T follicular helper cell (primary cell): Measurements from ENCODE around the gene IPO5.

Source experiments
- DNase-seq: peaks from one replicate; pipeline ENCODE4 v3.0.0-alpha.2; 2020; ENCODE audit warnings: low read depth
- total RNA-seq, 2 experiments: gene quantifications; one replicate each; lab custom pipeline; 2026; lab: John Stamatoyannopoulos, UW

The IPO5 gene
- total RNA-seq = 183 to 414 reads per million in 2 experiments

DNA sequence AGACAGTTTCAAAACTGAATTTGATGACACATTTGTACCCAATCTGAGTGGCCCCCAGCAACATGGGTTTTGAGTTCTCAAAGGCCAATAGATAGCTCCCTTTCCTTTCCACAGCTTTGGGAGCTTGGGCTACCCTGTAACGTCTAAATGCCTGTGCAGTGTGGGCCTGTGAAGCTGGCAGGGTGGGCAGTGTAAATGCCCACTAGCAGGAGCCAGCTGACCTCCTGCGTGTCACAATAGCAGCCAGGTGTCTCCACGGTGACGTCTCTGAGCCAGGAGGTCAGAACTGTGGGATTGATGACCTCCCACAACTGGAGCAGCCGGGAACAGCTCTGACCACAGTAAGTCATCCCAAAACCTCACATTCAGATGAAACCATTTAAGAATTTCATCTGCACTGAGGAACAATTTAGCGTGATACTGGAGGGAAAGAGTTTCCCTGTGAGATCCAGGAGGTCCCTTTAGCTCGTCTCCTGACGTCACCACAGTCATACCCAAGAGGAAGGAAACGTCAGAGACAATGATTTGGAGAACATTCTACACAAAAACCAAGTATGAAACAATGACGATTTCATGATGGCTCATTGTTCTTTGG is at the start of gene IPO5:
Gene IPO5 (plus strand): TSS at position 300 of the 595 bp plus-strand sequence. CDS start 23,022 bp downstream, outside the sequence.
- no peak for DNase-seq

- no peak for DNase-seq
Observed at GRCh38 chr13:97904059-97904458, 49.4 kb upstream of the IPO5 start.

DNA sequence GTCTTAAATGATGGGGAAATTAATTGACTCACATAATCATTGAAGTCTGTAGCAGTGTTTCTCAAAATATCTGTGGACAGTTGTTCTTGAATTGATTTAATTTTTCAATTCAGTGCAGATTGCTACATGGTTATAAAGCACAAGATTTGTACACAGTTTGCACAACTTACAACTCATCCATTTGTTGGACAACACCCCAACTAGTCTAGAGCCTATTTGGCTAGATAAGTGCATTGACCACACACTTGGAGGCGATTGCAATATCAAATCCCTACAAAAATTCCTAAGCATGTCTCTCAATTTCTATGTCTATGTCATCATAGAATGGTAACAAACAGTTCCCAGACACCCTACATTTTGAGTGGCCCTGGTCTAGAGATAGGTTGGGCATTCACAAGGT is 48.0 kb upstream of the IPO5 start:
- no peak for DNase-seq

DNA sequence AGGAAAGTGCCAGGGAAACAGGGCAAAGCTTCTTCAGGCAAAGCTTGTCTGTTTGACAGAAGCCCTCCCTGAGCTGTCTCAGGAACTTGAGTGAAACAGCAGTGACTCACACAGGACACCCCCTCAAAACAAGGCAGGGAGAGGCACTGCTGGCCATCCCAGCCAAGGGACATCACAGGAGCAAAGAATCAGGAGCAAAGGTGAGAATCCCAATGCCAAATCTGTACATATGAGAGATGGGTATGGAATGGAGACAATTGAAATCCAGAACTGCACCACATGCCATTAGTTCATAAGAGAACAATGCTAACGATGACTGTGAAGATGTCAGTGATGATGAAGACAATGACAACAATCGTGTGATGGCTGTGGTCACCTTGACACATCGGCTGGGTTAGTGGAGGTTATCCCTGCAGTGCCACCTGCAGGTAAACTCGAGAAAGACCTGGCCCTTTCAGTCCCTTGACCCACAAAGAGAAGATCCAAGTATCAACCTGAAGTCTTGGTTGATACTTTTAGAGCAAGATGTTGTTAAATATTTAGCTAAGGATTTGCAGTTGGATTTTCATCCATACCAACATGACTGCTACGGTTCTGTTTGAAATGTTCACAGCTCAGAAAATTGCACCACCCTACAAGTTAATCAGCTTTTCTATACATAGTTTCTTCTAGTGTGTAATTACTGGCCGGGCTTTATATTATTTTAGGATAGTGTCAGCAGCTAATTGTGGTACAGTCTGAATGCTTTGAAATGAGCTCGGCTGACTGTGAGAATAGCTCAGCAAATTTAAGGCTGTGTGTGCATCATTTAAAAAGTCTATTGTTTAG is 42.0 kb upstream of the IPO5 start:
- DNase-seq = no peak

- DNase-seq = no peak
Observed at GRCh38 chr13:97912139-97912535, 41.3 kb upstream of the IPO5 start.

DNA sequence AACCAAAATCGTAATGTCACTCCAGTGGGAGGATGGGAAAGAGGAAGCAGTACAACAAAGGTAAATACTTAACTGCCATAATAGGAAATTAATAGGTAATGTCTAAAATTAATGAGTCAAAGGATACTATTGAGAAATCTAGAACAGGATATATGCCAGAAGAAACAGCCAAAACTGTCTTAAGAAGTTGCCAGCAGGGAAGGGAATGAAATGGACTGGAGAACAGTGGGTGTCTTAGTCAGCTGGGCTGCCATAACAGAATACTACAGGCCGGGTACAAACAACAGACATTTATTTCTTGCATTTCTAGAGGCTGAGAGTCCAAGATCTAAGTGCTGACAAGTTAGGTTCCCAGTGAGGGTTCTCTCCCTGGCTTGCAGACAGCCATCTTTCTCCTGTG is 40.3 kb upstream of the IPO5 start:
- DNase-seq = no peak

GRCh38 chr13:97914540-97914939 is 38.9 kb upstream of the IPO5 start:
- DNase-seq = no peak

DNA sequence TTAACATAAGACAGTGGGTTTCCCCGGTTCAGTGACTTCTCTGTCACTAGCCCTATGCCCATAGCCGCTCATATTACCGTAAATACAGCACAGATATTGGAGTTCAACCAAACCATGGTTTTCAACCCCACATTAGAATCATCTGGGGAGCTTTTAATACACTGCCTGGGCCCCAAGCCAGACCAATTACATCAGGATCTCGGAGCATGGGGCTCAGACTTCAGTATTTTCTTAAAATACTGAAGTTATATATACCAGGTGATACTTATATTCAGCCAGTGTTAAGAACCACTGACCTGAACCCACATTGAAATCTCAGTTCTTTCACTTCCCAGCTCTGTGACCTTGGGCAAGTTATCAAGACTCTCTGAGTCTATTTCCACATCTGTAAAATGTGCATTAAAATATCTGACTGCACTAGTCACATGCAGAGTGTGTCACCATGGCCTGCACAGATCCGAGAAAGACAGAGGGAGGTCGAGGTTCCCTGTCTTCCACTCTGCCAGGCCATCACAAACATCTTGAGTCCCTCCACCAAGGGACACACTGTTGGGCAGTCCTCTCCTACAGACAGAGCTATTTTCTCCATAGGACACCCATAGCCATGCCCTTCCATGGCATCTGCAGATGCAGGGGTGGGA is 32.2 kb upstream of the IPO5 start:
- DNase-seq = no peak

DNA sequence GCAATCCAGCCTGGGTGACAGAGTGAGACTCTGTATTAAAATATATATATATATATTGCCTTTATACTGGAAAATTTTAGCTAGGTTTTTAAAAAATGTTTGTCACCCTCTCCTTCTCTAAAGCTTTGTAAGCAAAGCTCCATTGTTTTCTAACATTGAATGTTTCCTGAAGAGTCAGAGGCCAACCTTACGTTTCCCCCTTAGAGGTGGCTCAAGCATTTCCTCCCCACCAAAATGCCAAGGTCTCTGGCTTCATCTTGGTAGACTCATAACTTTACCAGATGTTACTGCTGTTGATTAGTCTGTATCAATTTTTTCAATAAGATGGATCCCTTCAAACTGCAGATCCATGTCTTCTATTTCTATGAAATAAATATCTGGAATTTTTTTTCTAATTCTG is 25.2 kb upstream of the IPO5 start:
- no peak for DNase-seq

- DNase-seq = no peak
Observed at GRCh38 chr13:97932036-97932435, 21.4 kb upstream of the IPO5 start.

- DNase-seq = no peak
Observed at GRCh38 chr13:97932647-97933046, 20.8 kb upstream of the IPO5 start.

DNA sequence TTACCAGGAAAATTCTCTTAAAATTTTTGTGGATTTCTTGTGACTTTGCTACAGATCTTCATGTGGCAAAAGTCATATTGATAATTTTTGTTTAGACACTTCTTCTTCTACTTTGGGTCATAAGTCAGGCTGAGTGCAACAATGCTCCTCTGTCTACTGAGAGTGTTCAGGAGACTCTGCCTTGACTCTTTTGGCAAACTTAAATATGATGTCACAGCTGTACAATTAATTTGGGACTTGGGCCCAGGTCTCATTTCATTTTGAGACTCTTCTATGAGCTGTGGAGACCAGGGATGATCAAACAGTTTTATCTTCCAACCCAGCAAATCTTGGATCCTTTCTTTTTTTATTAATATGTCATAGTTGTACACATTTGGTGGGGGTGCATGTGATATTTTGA is 19.7 kb upstream of the IPO5 start:
- no peak for DNase-seq

GRCh38 chr13:97934590-97934989 is 18.9 kb upstream of the IPO5 start:
- no peak for DNase-seq

DNA sequence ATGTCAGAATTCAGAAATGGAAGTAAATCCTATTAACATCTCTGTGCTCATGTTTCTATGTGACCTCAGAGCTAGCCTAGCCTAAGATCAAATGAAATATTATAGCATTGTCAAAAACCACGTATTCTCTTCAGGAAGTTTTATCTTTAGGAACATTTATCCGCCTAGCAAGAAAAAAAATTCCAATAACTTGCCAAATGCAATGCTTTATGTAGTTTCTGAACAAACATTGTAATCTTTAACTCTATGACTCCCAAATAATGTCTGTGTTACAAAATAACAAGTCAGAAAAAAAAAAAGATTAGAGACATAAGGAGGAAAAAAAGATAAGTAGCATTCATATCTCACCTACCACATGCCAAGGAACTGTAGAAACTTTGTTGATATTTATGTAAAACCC is 18.4 kb upstream of the IPO5 start:
- no peak for DNase-seq

DNA sequence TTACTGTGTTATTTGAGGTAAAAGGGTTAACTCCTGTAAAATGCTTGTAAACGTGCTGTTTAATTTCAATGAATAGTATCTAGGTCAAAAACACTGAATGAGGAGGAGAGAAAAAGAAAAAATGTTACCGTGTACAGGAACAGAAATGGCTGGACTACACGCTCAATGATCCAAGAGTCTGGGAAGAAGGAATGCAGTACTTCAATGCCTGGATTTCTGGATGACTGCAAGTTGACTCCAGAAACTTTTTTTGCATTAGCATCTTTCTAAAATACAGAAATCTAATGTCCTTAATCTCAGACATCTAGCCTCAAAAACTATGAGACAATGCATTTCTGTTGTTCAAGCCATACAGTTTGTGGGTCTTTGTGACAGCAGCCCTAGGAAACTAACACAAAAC is 17.4 kb upstream of the IPO5 start:
- no peak for DNase-seq

- no peak for DNase-seq
Observed at GRCh38 chr13:97938706-97939475, 14.6 kb upstream of the IPO5 start.

GRCh38 chr13:97944396-97945029 is 9.0 kb upstream of the IPO5 start:
- no peak for DNase-seq

DNA sequence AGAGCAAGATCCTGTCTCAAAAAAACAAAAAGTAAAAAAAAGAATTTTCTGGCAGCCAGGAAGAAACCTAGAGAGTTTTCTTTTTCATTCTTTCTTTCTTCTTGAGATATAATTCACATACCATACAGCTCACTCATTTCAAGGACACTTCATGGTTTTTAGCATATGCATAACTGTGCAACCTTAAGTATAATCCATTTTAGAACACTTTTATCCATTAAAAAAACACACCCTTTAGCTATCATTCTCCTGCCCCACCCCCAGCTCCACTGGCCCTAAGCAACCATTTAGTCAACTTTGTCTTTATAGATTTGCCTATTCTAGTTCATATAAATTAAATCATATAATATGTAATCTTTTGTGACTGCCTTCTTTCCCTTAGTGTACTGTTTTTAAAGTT is 8.1 kb upstream of the IPO5 start:
- DNase-seq = no peak

DNA sequence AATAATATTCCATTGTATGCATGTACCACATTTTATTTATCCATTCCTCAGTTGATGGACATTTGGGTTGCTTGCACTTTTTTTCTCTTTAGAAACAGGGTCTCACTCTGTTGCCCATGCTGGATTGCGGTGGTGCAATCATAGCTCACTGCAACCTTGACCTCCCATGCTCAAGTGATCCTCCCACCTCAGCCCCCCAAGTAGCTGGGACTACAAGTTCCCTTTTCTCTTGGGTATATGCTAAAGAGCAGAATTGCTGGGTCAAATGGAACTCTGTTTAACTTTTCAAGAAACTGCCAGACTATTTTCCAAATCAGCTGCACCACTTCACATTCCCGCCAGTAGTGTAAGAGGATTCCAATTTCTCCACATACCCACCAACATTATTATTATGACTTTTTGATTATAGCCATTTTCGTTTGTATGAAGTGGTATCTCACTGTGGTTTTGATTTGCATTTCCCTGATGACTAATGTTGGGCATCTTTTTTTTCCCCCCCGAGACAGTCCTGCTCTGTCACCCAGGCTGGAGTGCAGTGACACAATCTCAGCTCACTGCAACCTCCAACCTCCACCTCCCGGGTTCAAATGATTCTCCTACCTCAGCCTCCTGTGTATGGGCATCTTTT is 7.6 kb upstream of the IPO5 start:
- DNase-seq = no peak

GRCh38 chr13:97946951-97947588 is 6.4 kb upstream of the IPO5 start:
- DNase-seq = no peak

- DNase-seq = no peak
Observed at GRCh38 chr13:97948041-97948440, 5.4 kb upstream of the IPO5 start.
